Stimulated activated CD4-positive, alpha-beta T cell treated with anti-CD3 and anti-CD28 coated beads, Interleukin-4, amount 100 ng/mL, for 4 hours (primary cell): Measurements from ENCODE around the gene SYT5.
"Not testable (repeated sequence)": the region's sequence is repeated elsewhere in the genome, so short reads cannot be mapped to it uniquely, and the experiment has no call there.

Experiments used
- DNase-seq, 2 experiments: peaks; one replicate each; pipeline ENCODE4 v3.0.0-alpha.2; 2020

The SYT5 gene

GRCh38 chr19:55206664-55207500 is 26.8 kb upstream of the SYT5 start:
- peak; percentile 32 to 46 for DNase-seq

GRCh38 chr19:55202199-55202598 is 22.1 kb upstream of the SYT5 start:
- DNase-seq = not testable (repeated sequence)

GRCh38 chr19:55199620-55200204 is 19.6 kb upstream of the SYT5 start:
- DNase-seq = no peak

GRCh38 chr19:55198651-55199050 is 18.6 kb upstream of the SYT5 start:
- DNase-seq = no peak

GRCh38 chr19:55197528-55197927 is 17.4 kb upstream of the SYT5 start:
- DNase-seq = no peak

- DNase-seq = no peak
Observed at GRCh38 chr19:55196803-55197202, 16.7 kb upstream of the SYT5 start.

GRCh38 chr19:55193481-55193880 is 13.4 kb upstream of the SYT5 start:
- no peak for DNase-seq

- DNase-seq = no peak
Observed at GRCh38 chr19:55189403-55189835, 9.3 kb upstream of the SYT5 start.

GRCh38 chr19:55188625-55189024 is 8.5 kb upstream of the SYT5 start:
- no peak for DNase-seq

- no peak for DNase-seq
Observed at GRCh38 chr19:55186080-55186479, 6.0 kb upstream of the SYT5 start.

GRCh38 chr19:55181740-55182139 is 1.7 kb upstream of the SYT5 start:
- no peak for DNase-seq

- DNase-seq = peak; percentile 80 to 87
Observed at GRCh38 chr19:55178781-55179599, 1.1 kb downstream of the SYT5 start.

GRCh38 chr19:55176076-55176475 is 4.0 kb downstream of the SYT5 start:
- DNase-seq = no peak

GRCh38 chr19:55175117-55175867 is 4.8 kb downstream of the SYT5 start:
- DNase-seq = no peak

- DNase-seq = no peak
Observed at GRCh38 chr19:55174425-55175116, 5.5 kb downstream of the SYT5 start.

- DNase-seq = peak; percentile 3 to 24
Observed at GRCh38 chr19:55173714-55174409, 6.2 kb downstream of the SYT5 start.

- no peak for DNase-seq
Observed at GRCh38 chr19:55173186-55173713, 6.8 kb downstream of the SYT5 start.

GRCh38 chr19:55172741-55173140 is 7.3 kb downstream of the SYT5 start:
- DNase-seq = no peak

GRCh38 chr19:55172318-55172717 is 7.8 kb downstream of the SYT5 start:
- not testable (repeated sequence) for DNase-seq

- no peak for DNase-seq
Observed at GRCh38 chr19:55171440-55171839, 8.6 kb downstream of the SYT5 start.

GRCh38 chr19:55169136-55169535 is 11.0 kb downstream of the SYT5 start:
- no peak for DNase-seq
